HEK293 (cell line): ENCODE data around the gene PIP5KL1.

Experiments used
- KLF10 ChIP-seq: fragments of 450-650 bp; IDR thresholded peaks from 2 replicates; pipeline ENCODE4 v1.5.1; 2018; ENCODE audit warnings: missing biosample characterization, mild to moderate bottlenecking, missing genetic modification characterization
- ZNF354C ChIP-seq: fragments of 450-650 bp; formaldehyde crosslinking; IDR thresholded peaks from 2 replicates; pipeline ENCODE4 v1.5.1; 2016; ENCODE audit warnings: missing biosample characterization, missing genetic modification characterization, low read depth, borderline replicate concordance
- ZNF596 ChIP-seq: fragments of 450-650 bp; IDR thresholded peaks from 2 replicates; pipeline ENCODE4 v1.5.0; 2018; ENCODE audit warnings: missing biosample characterization, mild to moderate bottlenecking, missing genetic modification characterization, moderate library complexity
- TF ChIP-seq, protein P1 (sequence below): fragments of 450-650 bp; formaldehyde crosslinking; IDR thresholded peaks from 2 replicates; pipeline ENCODE4 v1.5.1; 2016; ENCODE audit warnings: missing biosample characterization, missing genetic modification characterization
- TF ChIP-seq, protein P2 (sequence below): fragments of 450-650 bp; formaldehyde crosslinking; IDR thresholded peaks from 2 replicates; pipeline ENCODE4 v1.5.1; 2016; ENCODE audit warnings: missing biosample characterization, missing genetic modification characterization

DNA sequence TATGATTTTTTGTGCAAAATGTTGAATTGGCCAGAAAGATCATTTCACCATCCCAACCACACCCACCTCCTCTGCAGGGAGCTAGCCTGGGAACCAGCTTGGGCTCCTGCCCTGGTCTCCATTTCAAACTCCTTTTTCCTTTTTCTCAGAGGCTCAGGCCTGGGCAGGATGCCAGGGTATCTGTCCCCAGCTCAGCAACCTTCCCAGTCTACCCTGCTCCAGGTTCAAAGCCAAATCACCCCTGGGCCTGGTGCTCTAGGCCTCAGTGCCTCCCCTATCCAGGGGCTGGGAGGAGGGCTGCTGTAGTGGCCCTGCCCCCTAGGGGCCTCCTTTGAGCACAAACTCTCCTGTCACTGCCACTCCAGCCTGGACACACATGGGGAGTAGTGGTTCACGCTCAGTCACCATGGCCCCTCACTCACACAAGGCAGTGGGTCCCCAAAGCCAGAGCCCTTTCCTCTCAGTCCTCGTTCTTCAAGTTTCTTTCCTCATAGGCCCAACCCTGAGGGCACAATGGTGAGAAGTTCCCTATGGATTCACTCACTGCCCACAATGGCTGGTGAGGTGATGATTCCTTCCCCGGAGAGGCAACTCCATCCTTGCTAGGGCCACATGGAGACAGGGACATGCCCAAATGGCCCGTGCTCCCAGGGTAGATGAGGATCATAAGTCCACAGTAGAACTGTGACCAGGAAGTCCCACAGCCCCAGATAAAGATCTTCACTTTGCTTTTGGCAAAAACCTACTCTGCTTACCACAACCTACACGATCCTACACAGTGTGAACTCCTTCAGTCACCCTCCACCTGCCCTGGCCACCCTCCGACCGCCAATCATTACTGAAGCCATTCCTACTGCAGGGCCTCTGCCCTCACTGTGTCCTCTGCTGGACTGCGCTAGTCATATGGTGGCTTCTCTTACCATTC, 12.1 kb downstream of the PIP5KL1 start:
- TF ChIP-seq, protein P1, sequence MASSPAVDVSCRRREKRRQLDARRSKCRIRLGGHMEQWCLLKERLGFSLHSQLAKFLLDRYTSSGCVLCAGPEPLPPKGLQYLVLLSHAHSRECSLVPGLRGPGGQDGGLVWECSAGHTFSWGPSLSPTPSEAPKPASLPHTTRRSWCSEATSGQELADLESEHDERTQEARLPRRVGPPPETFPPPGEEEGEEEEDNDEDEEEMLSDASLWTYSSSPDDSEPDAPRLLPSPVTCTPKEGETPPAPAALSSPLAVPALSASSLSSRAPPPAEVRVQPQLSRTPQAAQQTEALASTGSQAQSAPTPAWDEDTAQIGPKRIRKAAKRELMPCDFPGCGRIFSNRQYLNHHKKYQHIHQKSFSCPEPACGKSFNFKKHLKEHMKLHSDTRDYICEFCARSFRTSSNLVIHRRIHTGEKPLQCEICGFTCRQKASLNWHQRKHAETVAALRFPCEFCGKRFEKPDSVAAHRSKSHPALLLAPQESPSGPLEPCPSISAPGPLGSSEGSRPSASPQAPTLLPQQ = no peak
- TF ChIP-seq KLF10 (tag by site-specific recombination) = no peak
- TF ChIP-seq ZNF354C (tag by site-specific recombination) = no peak
- TF ChIP-seq, protein P2, sequence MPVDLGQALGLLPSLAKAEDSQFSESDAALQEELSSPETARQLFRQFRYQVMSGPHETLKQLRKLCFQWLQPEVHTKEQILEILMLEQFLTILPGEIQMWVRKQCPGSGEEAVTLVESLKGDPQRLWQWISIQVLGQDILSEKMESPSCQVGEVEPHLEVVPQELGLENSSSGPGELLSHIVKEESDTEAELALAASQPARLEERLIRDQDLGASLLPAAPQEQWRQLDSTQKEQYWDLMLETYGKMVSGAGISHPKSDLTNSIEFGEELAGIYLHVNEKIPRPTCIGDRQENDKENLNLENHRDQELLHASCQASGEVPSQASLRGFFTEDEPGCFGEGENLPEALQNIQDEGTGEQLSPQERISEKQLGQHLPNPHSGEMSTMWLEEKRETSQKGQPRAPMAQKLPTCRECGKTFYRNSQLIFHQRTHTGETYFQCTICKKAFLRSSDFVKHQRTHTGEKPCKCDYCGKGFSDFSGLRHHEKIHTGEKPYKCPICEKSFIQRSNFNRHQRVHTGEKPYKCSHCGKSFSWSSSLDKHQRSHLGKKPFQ (tag by site-specific recombination) = no peak
- TF ChIP-seq ZNF596 (tag by site-specific recombination) = no peak
